Type B pancreatic cell (in vitro differentiated cells): ENCODE measurements around the gene TAP1. TPM values are rescaled to one million over a fixed set of nuclear protein-coding genes. Genes with fewer than 3 reads are reported as not detected.

Experiments
- DNase-seq: peaks from one replicate; pipeline ENCODE4 v3.0.0; 2021; ENCODE audit warnings: mixed read lengths; ENCODE audit not compliant: unreplicated experiment; ENCODE audit errors: extremely low spot score
- H3K27ac Mint-ChIP-seq: 2 replicates; pipeline ENCODE4 v1.8.0; 2021; ENCODE audit warnings: mild to moderate bottlenecking, mixed read lengths
- H3K27me3 Mint-ChIP-seq: 2 replicates; pipeline ENCODE4 v1.8.0; 2021; ENCODE audit warnings: mixed read lengths
- H3K36me3 Mint-ChIP-seq: 2 replicates; pipeline ENCODE4 v1.8.0; 2021; ENCODE audit warnings: mixed read lengths
- H3K4me1 Mint-ChIP-seq: one replicate; pipeline ENCODE4 v1.8.0; 2021; ENCODE audit warnings: mixed read lengths; ENCODE audit not compliant: unreplicated experiment
- H3K4me3 Mint-ChIP-seq: 2 replicates; pipeline ENCODE4 v1.8.0; 2021; ENCODE audit warnings: mild to moderate bottlenecking, mixed read lengths
- H3K9me3 Mint-ChIP-seq: 2 replicates; pipeline ENCODE4 v1.8.0; 2021; ENCODE audit warnings: mixed read lengths
- total RNA-seq: library from RNA; stranded (reverse); gene quantifications from 2 replicates; pipeline ENCODE4 v1.2.1, GENCODE V29; 2021; ENCODE audit warnings: low replicate concordance
- TF ChIP-seq, protein P1 (sequence below): fragments of 200-600 bp; sonication (generic); conservative IDR thresholded peaks from 2 replicates; pipeline ENCODE4 v1.5.0; 2021; ENCODE audit warnings: antibody characterized with exemption, mild to moderate bottlenecking

TAP1 gene
- total RNA-seq, 1 donor from 2014 or later, result 16.7 TPM

GRCh38 chr6:32858194-32858593 is 4.7 kb upstream of the TAP1 start:
- Mint-ChIP-seq H3K4me1 (no peaks in the 10 kb centered on the region), H3K9me3 (no peaks in the 10 kb centered on the region), H3K36me3 (no peaks in the 10 kb centered on the region), H3K27me3 (peaks cover 76% of the 10 kb centered on the region), H3K4me3 (no peak overlapping the region), H3K27ac (no peak overlapping the region)
- TF ChIP-seq, protein P1, sequence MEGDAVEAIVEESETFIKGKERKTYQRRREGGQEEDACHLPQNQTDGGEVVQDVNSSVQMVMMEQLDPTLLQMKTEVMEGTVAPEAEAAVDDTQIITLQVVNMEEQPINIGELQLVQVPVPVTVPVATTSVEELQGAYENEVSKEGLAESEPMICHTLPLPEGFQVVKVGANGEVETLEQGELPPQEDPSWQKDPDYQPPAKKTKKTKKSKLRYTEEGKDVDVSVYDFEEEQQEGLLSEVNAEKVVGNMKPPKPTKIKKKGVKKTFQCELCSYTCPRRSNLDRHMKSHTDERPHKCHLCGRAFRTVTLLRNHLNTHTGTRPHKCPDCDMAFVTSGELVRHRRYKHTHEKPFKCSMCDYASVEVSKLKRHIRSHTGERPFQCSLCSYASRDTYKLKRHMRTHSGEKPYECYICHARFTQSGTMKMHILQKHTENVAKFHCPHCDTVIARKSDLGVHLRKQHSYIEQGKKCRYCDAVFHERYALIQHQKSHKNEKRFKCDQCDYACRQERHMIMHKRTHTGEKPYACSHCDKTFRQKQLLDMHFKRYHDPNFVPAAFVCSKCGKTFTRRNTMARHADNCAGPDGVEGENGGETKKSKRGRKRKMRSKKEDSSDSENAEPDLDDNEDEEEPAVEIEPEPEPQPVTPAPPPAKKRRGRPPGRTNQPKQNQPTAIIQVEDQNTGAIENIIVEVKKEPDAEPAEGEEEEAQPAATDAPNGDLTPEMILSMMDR, result no peak
- DNase-seq, result no peak

GRCh38 chr6:32857156-32857891 is 3.8 kb upstream of the TAP1 start:
- Mint-ChIP-seq H3K27me3 (peaks cover 80% of the 10 kb centered on the region), H3K27ac (no peak overlapping the region), H3K9me3 (no peaks in the 10 kb centered on the region), H3K4me3 (no peak overlapping the region), H3K4me1 (no peaks in the 10 kb centered on the region), H3K36me3 (no peaks in the 10 kb centered on the region)
- no peak for DNase-seq
- TF ChIP-seq, protein P1, result no peak

- Mint-ChIP-seq H3K27me3 (peaks cover 90% of the 10 kb centered on the region), H3K36me3 (no peaks in the 10 kb centered on the region), H3K9me3 (no peaks in the 10 kb centered on the region), H3K27ac (peak overlapping the region; percentile 24), H3K4me1 (no peaks in the 10 kb centered on the region), H3K4me3 (peak overlapping the region; percentile 98)
- no peak for DNase-seq
- TF ChIP-seq, protein P1, result no peak
Observed at GRCh38 chr6:32855467-32856174, 2.1 kb upstream of the TAP1 start.

- DNase-seq, result no peak
- Mint-ChIP-seq H3K27ac (peak overlapping the region; percentile 99), H3K4me1 (no peaks in the 10 kb centered on the region), H3K4me3 (peak overlapping the region; percentile 98), H3K9me3 (no peaks in the 10 kb centered on the region), H3K36me3 (no peaks in the 10 kb centered on the region), H3K27me3 (peaks cover 94% of the 10 kb centered on the region)
- TF ChIP-seq, protein P1, result no peak
Observed at GRCh38 chr6:32854376-32855178, 1.1 kb upstream of the TAP1 start.

- H3K4me3 Mint-ChIP-seq, result peak overlapping the region; percentile 98
- peaks cover 91% of the 10 kb centered on the region for H3K27me3 Mint-ChIP-seq
- H3K36me3 Mint-ChIP-seq, result peaks cover 9% of the 10 kb centered on the region
- H3K4me1 Mint-ChIP-seq, result no peaks in the 10 kb centered on the region
- peak overlapping the region; percentile 63 for H3K27ac Mint-ChIP-seq
- TF ChIP-seq, protein P1, result no peak
- no peak for DNase-seq
- H3K9me3 Mint-ChIP-seq, result no peaks in the 10 kb centered on the region
Observed at GRCh38 chr6:32852844-32853540, 512 bp downstream of the TAP1 start.
